ENCODE data around the gene B9D2.

GRCh38 chr19:41362143-41362847 lies 1.7 kb downstream of the B9D2 start:
- TF ChIP-seq POLR2A (IDR thresholded peaks at IDR 0.05) (no peak), CTCF (IDR thresholded peaks at IDR 0.05) (no peak)
